Memory B cell (primary cell): ENCODE data around the gene CILP2.
A peak's percentile ranks its signal among the peaks of the same experiment; 100 is the strongest.

Experiments used
- ATAC-seq: fragments of 150-1000 bp; cut with Tn5 transposase; 2 replicates; pipeline ENCODE4 v1.10.0; 2021; ENCODE audit warnings: low read depth, mild to moderate bottlenecking, moderate library complexity
- DNase-seq, 2 donors: peaks; one replicate each; pipeline ENCODE4 v3.0.0; 2022; ENCODE audit warnings: low spot score in 2 of 2
- H3K27ac Mint-ChIP-seq: one replicate; pipeline ENCODE4 v1.8.0; 2022; ENCODE audit warnings: mild to moderate bottlenecking, moderate library complexity, mixed read lengths
- H3K27me3 Mint-ChIP-seq: one replicate; pipeline ENCODE4 v1.8.0; 2022; ENCODE audit warnings: mixed read lengths
- H3K36me3 Mint-ChIP-seq: one replicate; pipeline ENCODE4 v1.8.0; 2022; ENCODE audit warnings: mild to moderate bottlenecking, mixed read lengths
- H3K4me1 Mint-ChIP-seq: one replicate; pipeline ENCODE4 v1.8.0; 2022; ENCODE audit warnings: mixed read lengths
- H3K4me3 Mint-ChIP-seq: one replicate; pipeline ENCODE4 v1.8.0; 2022; ENCODE audit warnings: mild to moderate bottlenecking, moderate library complexity, mixed read lengths
- H3K9me3 Mint-ChIP-seq: one replicate; pipeline ENCODE4 v1.8.0; 2022; ENCODE audit warnings: mixed read lengths

The CILP2 gene

GRCh38 chr19:19529783-19530422 is 8.2 kb upstream of the CILP2 start:
- H3K36me3 Mint-ChIP-seq: no peaks in the 10 kb centered on the region
- peak overlapping the region; percentile 53 for H3K27ac Mint-ChIP-seq
- H3K9me3 Mint-ChIP-seq: no peaks in the 10 kb centered on the region
- no peak for DNase-seq
- no peak overlapping the region for H3K4me3 Mint-ChIP-seq
- no peaks in the 10 kb centered on the region for H3K27me3 Mint-ChIP-seq
- H3K4me1 Mint-ChIP-seq: peaks cover 7% of the 10 kb centered on the region
- no peak for ATAC-seq

- DNase-seq (no peak), ATAC-seq (no peak)
- H3K27me3 Mint-ChIP-seq: no peaks in the 10 kb centered on the region
- H3K27ac Mint-ChIP-seq: no peak overlapping the region
- no peaks in the 10 kb centered on the region for H3K36me3 Mint-ChIP-seq
- H3K4me1 Mint-ChIP-seq: peaks cover 7% of the 10 kb centered on the region
- H3K9me3 Mint-ChIP-seq: no peaks in the 10 kb centered on the region
- H3K4me3 Mint-ChIP-seq: no peak overlapping the region
These were observed 7.7 kb upstream of the CILP2 start for GRCh38 chr19:19530423-19530804.

- Mint-ChIP-seq H3K36me3 (no peaks in the 10 kb centered on the region), H3K4me3 (no peak overlapping the region), H3K27me3 (no peaks in the 10 kb centered on the region), H3K9me3 (no peaks in the 10 kb centered on the region), H3K27ac (peak overlapping the region; percentile 25), H3K4me1 (peaks cover 7% of the 10 kb centered on the region)
- ATAC-seq: no peak
- no peak for DNase-seq
These were observed 7.2 kb upstream of the CILP2 start for GRCh38 chr19:19530889-19531288.

GRCh38 chr19:19531951-19532805 is 5.9 kb upstream of the CILP2 start:
- Mint-ChIP-seq H3K4me3 (no peak overlapping the region), H3K36me3 (no peaks in the 10 kb centered on the region), H3K27ac (peak overlapping the region; percentile 26), H3K27me3 (no peaks in the 10 kb centered on the region), H3K4me1 (peaks cover 7% of the 10 kb centered on the region), H3K9me3 (no peaks in the 10 kb centered on the region)
- peak; percentile 88 to 96 for DNase-seq
- ATAC-seq: peak; percentile 93

- H3K27ac Mint-ChIP-seq: no peak overlapping the region
- no peak overlapping the region for H3K4me3 Mint-ChIP-seq
- DNase-seq (no peak), ATAC-seq (no peak)
- H3K36me3 Mint-ChIP-seq: no peaks in the 10 kb centered on the region
- peaks cover 10% of the 10 kb centered on the region for H3K4me1 Mint-ChIP-seq
- peaks cover 2% of the 10 kb centered on the region for H3K27me3 Mint-ChIP-seq
- H3K9me3 Mint-ChIP-seq: no peaks in the 10 kb centered on the region
These were observed 5.0 kb upstream of the CILP2 start for GRCh38 chr19:19532806-19533701.

- H3K27ac Mint-ChIP-seq: no peak overlapping the region
- DNase-seq: no peak
- no peak overlapping the region for H3K4me3 Mint-ChIP-seq
- H3K9me3 Mint-ChIP-seq: no peaks in the 10 kb centered on the region
- H3K27me3 Mint-ChIP-seq: peaks cover 6% of the 10 kb centered on the region
- H3K4me1 Mint-ChIP-seq: peaks cover 15% of the 10 kb centered on the region
- no peak for ATAC-seq
- H3K36me3 Mint-ChIP-seq: no peaks in the 10 kb centered on the region
These were observed 4.2 kb upstream of the CILP2 start for GRCh38 chr19:19533841-19534240.

- DNase-seq: no peak
- peaks cover 8% of the 10 kb centered on the region for H3K27me3 Mint-ChIP-seq
- no peak for ATAC-seq
- no peaks in the 10 kb centered on the region for H3K36me3 Mint-ChIP-seq
- peaks cover 17% of the 10 kb centered on the region for H3K4me1 Mint-ChIP-seq
- no peak overlapping the region for H3K27ac Mint-ChIP-seq
- H3K9me3 Mint-ChIP-seq: no peaks in the 10 kb centered on the region
- H3K4me3 Mint-ChIP-seq: no peak overlapping the region
These were observed 3.4 kb upstream of the CILP2 start for GRCh38 chr19:19534556-19535265.

- H3K4me3 Mint-ChIP-seq: no peak overlapping the region
- no peak overlapping the region for H3K27ac Mint-ChIP-seq
These were observed 2.5 kb upstream of the CILP2 start for GRCh38 chr19:19535311-19536191.

GRCh38 chr19:19537075-19538048 is 703 bp upstream of the CILP2 start:
- Mint-ChIP-seq H3K4me1 (peaks cover 20% of the 10 kb centered on the region), H3K27me3 (peaks cover 18% of the 10 kb centered on the region)

More at GRCh38 chr19:19535311-19536191, 2.5 kb upstream of the CILP2 start:
- no peak for DNase-seq
- Mint-ChIP-seq H3K27me3 (peaks cover 8% of the 10 kb centered on the region), H3K9me3 (no peaks in the 10 kb centered on the region), H3K36me3 (no peaks in the 10 kb centered on the region), H3K4me1 (peaks cover 17% of the 10 kb centered on the region)
- ATAC-seq: no peak

GRCh38 chr19:19538785-19539166 is 711 bp downstream of the CILP2 start:
- ATAC-seq (no peak), DNase-seq (no peak)
- Mint-ChIP-seq H3K4me3 (peak overlapping the region; percentile 57), H3K27me3 (peaks cover 23% of the 10 kb centered on the region), H3K27ac (no peak overlapping the region), H3K9me3 (no peaks in the 10 kb centered on the region), H3K4me1 (peaks cover 20% of the 10 kb centered on the region), H3K36me3 (no peaks in the 10 kb centered on the region)

More at GRCh38 chr19:19537075-19538048, 703 bp upstream of the CILP2 start:
- H3K27ac Mint-ChIP-seq: no peak overlapping the region
- H3K4me3 Mint-ChIP-seq: peak overlapping the region; percentile 76
- no peaks in the 10 kb centered on the region for H3K36me3 Mint-ChIP-seq
- no peak for DNase-seq
- H3K9me3 Mint-ChIP-seq: no peaks in the 10 kb centered on the region
- ATAC-seq: no peak

- no peak for ATAC-seq
- H3K4me3 Mint-ChIP-seq: peak overlapping the region; percentile 11
- peaks cover 17% of the 10 kb centered on the region for H3K4me1 Mint-ChIP-seq
- H3K9me3 Mint-ChIP-seq: no peaks in the 10 kb centered on the region
- no peak for DNase-seq
- H3K27me3 Mint-ChIP-seq: peaks cover 23% of the 10 kb centered on the region
- no peaks in the 10 kb centered on the region for H3K36me3 Mint-ChIP-seq
- no peak overlapping the region for H3K27ac Mint-ChIP-seq
These were observed 1.6 kb downstream of the CILP2 start for GRCh38 chr19:19539698-19540063.
